Skeletal muscle satellite cell (primary cell): ENCODE results near the gene ATP1A3.

Source experiments
- H3K27me3 ChIP-seq: 2 replicates; pipeline ENCODE4 v1.7.0; 2013; ENCODE audit warnings: low read length; ENCODE audit not compliant: control insufficient read depth, insufficient read depth
- H3K36me3 ChIP-seq: 2 replicates; pipeline ENCODE4 v1.7.0; 2013; ENCODE audit warnings: mild to moderate bottlenecking, control low read depth, low read length; ENCODE audit not compliant: insufficient read depth
- H3K4me1 ChIP-seq: 2 replicates; pipeline ENCODE4 v1.7.0; 2013; ENCODE audit warnings: low read length; ENCODE audit not compliant: control insufficient read depth, insufficient read depth
- H3K4me2 ChIP-seq: 2 replicates; pipeline ENCODE4 v1.7.0; 2013; ENCODE audit warnings: mild to moderate bottlenecking, low read length
- H3K4me3 ChIP-seq: 2 replicates; pipeline ENCODE4 v1.7.0; 2013; ENCODE audit warnings: low read length
- H3K9ac ChIP-seq: 2 replicates; pipeline ENCODE4 v1.7.0; 2013; ENCODE audit warnings: mild to moderate bottlenecking, low read depth, low read length, moderate library complexity
- H3K9me3 ChIP-seq: replicated peaks from 2 replicates; pipeline ENCODE4 v1.7.0; 2013; ENCODE audit warnings: mild to moderate bottlenecking, control low read depth, low read length

Gene ATP1A3

GRCh38 chr19:41930322-41930722 lies 63.7 kb downstream of the ATP1A3 start:
- Histone ChIP-seq H3K4me2 (no peak overlapping the region), H3K9ac (no peak overlapping the region), H3K36me3 (no peaks in the 10 kb centered on the region), H3K27me3 (peaks cover 80% of the 10 kb centered on the region), H3K9me3 (no peaks in the 10 kb centered on the region), H3K4me3 (no peak overlapping the region), H3K4me1 (peaks cover 16% of the 10 kb centered on the region)

- Histone ChIP-seq H3K9me3 (no peaks in the 10 kb centered on the region), H3K36me3 (no peaks in the 10 kb centered on the region), H3K4me1 (peaks cover 12% of the 10 kb centered on the region), H3K9ac (no peak overlapping the region), H3K4me2 (no peak overlapping the region), H3K27me3 (peaks cover 82% of the 10 kb centered on the region), H3K4me3 (no peak overlapping the region)
Observed at GRCh38 chr19:41929536-41930071, 64.4 kb downstream of the ATP1A3 start.

GRCh38 chr19:41928754-41929535 lies 65.1 kb downstream of the ATP1A3 start:
- Histone ChIP-seq H3K4me1 (peaks cover 12% of the 10 kb centered on the region), H3K4me3 (peak overlapping the region; percentile 25), H3K4me2 (peak overlapping the region; percentile 89), H3K27me3 (peaks cover 84% of the 10 kb centered on the region), H3K9ac (no peak overlapping the region), H3K36me3 (no peaks in the 10 kb centered on the region), H3K9me3 (no peaks in the 10 kb centered on the region)

DNA sequence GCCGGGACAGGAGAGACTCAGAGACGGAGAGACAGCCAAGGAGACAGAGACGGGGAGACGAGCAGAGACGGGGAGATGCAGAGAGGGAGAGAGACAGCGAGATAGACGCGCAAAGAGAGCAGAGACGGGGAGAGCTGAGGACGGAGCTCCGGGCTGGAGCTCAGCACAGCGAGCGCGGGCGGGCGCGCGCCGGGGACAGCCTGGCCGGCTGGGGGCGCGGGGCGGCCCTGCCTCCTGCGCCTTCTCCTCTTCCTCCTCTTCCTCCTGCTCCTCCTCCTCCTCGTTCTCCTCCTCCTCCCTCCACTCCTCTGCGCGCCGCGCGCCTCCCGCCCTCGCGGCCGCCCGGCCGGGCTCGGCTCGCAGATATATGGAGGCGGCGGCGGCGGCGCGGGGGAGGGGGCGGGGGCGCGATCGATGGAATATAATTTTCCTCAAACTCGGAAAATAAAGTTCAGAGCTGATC lies 65.8 kb downstream of the ATP1A3 start, which contains the start of gene ERFL:
TSS of gene ERFL (minus strand) at position 229 of the 463 bp plus-strand sequence. CDS start 15,530 bp downstream, outside the sequence.
- Histone ChIP-seq H3K27me3 (peaks cover 80% of the 10 kb centered on the region), H3K4me3 (peak within 1 kb of the TSS; percentile 65), H3K4me2 (peak within 1 kb of the TSS; percentile 89), H3K36me3 (no peaks in the 10 kb centered on the region), H3K9me3 (no peaks in the 10 kb centered on the region), H3K4me1 (peaks cover 12% of the 10 kb centered on the region), H3K9ac (no peak within 1 kb of the TSS)

DNA sequence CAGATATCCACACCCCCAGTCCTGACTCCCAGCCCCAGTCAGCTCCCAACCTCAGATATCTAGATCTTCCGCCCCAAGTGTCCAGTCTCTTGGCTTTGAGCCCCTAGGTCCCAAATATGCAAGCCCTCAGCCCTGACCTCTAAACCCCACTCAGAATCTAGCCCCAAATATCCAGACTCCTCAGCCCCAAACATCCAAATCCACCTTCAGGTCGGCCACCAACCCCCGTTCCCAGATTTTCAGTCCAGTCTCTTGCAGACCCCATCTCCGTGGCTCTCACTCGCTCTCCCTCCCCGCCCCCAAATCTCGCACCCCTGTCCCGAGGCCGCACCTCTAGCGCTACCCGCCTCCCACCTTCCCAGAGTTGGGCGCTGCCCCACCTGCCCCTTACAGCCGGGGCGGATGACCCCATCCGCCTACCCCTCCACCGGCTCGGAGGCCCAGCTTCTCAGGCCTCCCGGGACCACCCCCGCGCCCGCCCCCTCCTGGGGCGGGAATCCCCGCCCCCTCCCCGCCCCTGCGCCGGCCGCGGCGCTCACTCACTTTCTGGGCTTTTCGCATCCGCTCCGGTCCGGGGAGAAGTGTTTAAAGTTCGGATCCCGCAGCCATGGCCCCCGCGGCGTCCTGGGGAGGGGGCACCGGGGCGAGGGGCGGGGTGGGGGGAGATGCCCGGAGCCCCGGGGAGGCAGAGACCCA lies 66.4 kb downstream of the ATP1A3 start:
- Histone ChIP-seq H3K4me1 (peaks cover 9% of the 10 kb centered on the region), H3K4me2 (peak overlapping the region; percentile 89), H3K4me3 (peak overlapping the region; percentile 65), H3K9me3 (no peaks in the 10 kb centered on the region), H3K27me3 (peaks cover 80% of the 10 kb centered on the region), H3K36me3 (no peaks in the 10 kb centered on the region), H3K9ac (no peak overlapping the region)

- H3K4me2 ChIP-seq, result no peak overlapping the region
- peaks cover 80% of the 10 kb centered on the region for H3K27me3 ChIP-seq
Observed at GRCh38 chr19:41926763-41927496, 67.1 kb downstream of the ATP1A3 start.

DNA sequence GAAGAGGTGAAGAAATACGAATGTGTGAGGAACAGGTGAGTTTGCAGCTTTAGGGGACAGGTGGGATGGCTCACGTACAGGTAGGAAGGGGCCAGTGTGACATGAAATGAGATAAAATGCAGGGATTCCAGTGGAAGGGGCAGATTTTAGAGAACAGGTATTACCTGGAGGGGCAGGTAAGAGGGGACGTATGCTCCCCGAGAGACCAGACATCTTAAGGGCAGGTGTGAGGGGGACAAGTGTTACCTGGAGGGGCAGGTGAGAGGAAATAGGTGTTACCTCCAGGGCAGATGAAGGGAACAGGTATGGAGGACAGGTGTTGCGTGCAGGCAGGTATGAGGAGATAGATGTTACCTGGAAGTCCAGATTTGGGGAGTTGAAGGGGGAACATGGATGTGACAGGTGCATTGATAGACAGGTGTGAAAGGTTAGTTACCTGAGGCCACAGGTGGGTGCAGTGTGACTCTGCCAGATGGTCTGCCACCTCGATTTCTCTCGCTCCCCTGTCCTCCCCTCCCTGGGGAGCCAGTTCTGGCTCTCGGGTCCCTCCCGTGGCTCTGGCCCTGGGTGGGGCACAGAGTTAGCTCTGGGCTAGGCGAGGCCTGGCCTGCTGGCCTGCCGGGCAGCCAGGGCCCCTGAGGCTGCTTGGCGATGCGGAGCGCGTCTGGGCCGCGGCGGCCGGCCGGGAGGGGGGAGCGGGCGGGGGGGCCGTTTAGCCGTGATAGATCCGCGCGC lies 67.8 kb downstream of the ATP1A3 start:
- Histone ChIP-seq H3K9ac (no peak overlapping the region), H3K4me1 (peaks cover 8% of the 10 kb centered on the region), H3K4me2 (no peak overlapping the region), H3K4me3 (no peak overlapping the region), H3K9me3 (no peaks in the 10 kb centered on the region), H3K27me3 (peaks cover 79% of the 10 kb centered on the region), H3K36me3 (no peaks in the 10 kb centered on the region)

More at GRCh38 chr19:41926763-41927496, 67.1 kb downstream of the ATP1A3 start:
- H3K4me3 ChIP-seq, result no peak overlapping the region
- no peaks in the 10 kb centered on the region for H3K9me3 ChIP-seq
- H3K9ac ChIP-seq, result no peak overlapping the region
- H3K4me1 ChIP-seq, result peaks cover 8% of the 10 kb centered on the region
- no peaks in the 10 kb centered on the region for H3K36me3 ChIP-seq

DNA sequence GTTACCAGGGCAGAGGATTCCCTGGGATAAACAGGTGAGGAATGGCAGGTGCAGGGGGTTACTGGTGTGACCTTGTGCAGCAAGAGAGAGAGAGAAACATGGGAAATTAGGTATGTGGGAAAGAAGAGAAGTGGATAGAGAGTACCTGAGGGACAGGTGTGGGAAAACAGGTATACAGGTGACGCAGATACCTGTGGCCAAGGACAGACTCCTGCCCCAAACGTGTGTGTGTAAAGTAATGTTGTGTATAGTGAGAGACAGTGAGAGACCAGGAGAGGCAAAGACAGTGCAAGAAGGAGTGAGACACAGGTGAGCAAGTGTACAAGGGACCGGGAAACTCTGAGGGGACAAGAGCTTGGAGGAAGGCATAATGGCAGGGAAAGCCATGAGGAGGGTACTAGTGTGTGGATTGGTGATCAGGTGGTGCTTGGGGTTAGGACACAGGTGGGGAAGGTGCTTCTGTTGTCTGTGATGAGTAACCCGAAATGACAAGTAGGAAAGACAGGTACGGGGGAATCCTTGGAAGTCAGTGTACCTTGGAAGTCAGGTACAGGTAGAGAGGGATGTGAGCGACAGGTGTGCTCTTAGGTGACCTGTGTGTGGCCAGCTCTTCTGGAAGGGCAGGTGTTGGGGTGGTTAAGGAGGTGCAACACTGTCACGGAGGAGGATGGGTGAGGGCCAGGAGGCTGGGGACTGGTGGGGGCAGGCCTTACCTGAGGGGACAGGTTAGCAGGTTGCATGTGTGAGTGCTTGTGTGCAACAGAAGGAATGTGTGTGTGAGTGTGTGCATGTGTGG lies 68.6 kb downstream of the ATP1A3 start:
- H3K9ac ChIP-seq, result no peak overlapping the region
- H3K27me3 ChIP-seq, result peaks cover 79% of the 10 kb centered on the region
- no peaks in the 10 kb centered on the region for H3K36me3 ChIP-seq
- H3K4me2 ChIP-seq, result no peak overlapping the region
- peaks cover 8% of the 10 kb centered on the region for H3K4me1 ChIP-seq
- no peaks in the 10 kb centered on the region for H3K9me3 ChIP-seq
- no peak overlapping the region for H3K4me3 ChIP-seq

DNA sequence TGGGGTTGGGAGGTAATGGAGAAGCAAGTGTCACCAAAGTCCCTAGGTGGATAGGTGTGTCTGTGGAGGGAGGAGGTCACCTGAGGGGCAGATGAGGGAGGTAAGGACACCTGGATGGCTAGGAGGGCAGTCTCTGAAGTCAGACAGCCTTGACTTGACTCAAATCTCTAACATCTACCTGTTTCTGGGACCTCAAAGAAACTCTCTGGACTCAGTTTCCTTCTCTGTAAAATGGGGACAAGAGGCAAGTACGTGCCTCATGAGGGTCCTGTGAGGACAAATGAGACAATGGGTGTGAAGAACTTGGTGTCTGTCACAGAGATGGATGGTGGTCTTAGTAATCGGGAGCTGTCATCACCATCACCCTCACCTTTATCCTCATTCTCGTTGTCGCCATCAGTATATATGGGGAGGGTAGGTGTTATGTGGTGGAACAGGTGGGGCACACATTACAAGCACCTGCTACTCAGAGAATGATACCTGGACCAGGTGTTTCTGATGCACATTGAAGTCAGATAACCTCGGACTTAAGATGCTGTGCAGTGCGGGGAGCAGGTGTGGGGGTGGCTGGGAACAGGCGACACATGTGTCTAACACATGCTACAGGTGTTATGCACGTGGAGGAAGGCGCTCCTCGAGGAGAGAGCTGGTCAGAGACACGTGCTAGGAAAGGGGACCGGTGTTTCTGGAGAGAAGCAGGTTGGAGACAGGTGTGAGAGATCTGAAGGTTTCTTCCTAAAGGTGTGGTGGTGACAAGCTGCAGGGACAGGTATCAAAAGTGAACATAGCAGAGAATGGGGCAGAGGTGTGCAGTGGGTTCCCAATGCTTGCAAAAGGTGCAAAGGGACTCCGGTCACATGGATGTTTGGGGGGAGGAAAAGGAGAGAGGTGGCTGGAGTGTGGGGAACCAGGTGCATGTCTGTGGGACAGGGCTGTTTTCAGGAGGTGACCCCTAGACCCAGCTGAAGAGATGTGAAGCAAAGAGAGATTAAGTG lies 69.6 kb downstream of the ATP1A3 start:
- no peaks in the 10 kb centered on the region for H3K9me3 ChIP-seq
- no peak overlapping the region for H3K4me2 ChIP-seq
- peaks cover 8% of the 10 kb centered on the region for H3K4me1 ChIP-seq
- H3K36me3 ChIP-seq, result no peaks in the 10 kb centered on the region
- H3K27me3 ChIP-seq, result peaks cover 77% of the 10 kb centered on the region
- H3K4me3 ChIP-seq, result no peak overlapping the region
- no peak overlapping the region for H3K9ac ChIP-seq
